Memory B cell (primary cell): ENCODE data around the gene AKNAD1.

Source experiments
- ATAC-seq: fragments of 150-1000 bp; cut with Tn5 transposase; 2 replicates; pipeline ENCODE4 v1.10.0; 2021; ENCODE audit warnings: low read depth, mild to moderate bottlenecking, moderate library complexity
- DNase-seq, 2 donors: peaks; one replicate each; pipeline ENCODE4 v3.0.0; 2022; ENCODE audit warnings: low spot score in 2 of 2
- H3K27ac Mint-ChIP-seq: one replicate; pipeline ENCODE4 v1.8.0; 2022; ENCODE audit warnings: mild to moderate bottlenecking, moderate library complexity, mixed read lengths
- H3K27me3 Mint-ChIP-seq: one replicate; pipeline ENCODE4 v1.8.0; 2022; ENCODE audit warnings: mixed read lengths
- H3K36me3 Mint-ChIP-seq: one replicate; pipeline ENCODE4 v1.8.0; 2022; ENCODE audit warnings: mild to moderate bottlenecking, mixed read lengths
- H3K4me1 Mint-ChIP-seq: one replicate; pipeline ENCODE4 v1.8.0; 2022; ENCODE audit warnings: mixed read lengths
- H3K4me3 Mint-ChIP-seq: one replicate; pipeline ENCODE4 v1.8.0; 2022; ENCODE audit warnings: mild to moderate bottlenecking, moderate library complexity, mixed read lengths
- H3K9me3 Mint-ChIP-seq: one replicate; pipeline ENCODE4 v1.8.0; 2022; ENCODE audit warnings: mixed read lengths

The AKNAD1 gene

DNA sequence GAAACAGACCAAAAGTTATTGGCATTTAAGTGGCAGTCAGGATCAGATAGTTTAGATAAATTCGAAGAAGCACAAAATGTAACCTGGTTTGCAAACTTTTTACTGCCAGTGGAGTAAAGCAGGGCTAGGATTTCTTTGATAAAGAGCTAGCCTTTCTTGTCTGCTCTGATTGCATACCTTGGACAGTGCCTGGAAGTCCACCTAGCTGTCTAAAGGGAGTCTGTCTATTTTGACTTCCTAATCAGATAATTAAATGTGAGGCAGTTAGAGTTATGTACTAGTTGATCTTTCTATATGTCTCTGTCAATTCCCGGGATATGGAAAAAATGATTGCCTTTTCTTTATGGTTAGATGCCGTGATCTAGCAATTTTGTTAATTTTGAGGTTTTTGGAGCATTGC lies 24.0 kb upstream of the AKNAD1 start:
- ATAC-seq (no peak), DNase-seq (no peak)
- Mint-ChIP-seq H3K27me3 (no peaks in the 10 kb centered on the region), H3K9me3 (no peaks in the 10 kb centered on the region), H3K4me3 (no peak overlapping the region), H3K27ac (no peak overlapping the region), H3K36me3 (no peaks in the 10 kb centered on the region), H3K4me1 (no peaks in the 10 kb centered on the region)

DNA sequence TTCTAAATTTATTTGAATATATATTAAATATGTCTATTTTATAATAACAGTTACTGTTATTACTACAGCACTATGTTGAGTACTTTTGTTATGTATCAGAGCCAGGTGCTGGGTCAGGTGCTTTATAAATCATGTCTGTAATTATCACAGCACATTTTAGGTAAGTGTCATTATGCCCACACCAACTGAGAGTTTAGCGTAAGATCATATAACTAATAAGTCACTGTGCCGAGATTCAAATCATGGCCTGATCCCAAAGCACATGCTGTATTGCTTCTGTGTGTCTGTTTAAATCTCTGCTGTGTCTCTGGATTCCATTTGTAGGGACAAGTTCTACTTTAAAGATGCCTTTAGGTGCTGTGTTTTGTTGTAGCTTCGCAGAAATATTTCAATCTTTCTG lies 21.8 kb upstream of the AKNAD1 start:
- no peak overlapping the region for H3K4me3 Mint-ChIP-seq
- ATAC-seq: no peak
- H3K9me3 Mint-ChIP-seq: no peaks in the 10 kb centered on the region
- no peaks in the 10 kb centered on the region for H3K4me1 Mint-ChIP-seq
- H3K27ac Mint-ChIP-seq: no peak overlapping the region
- no peak for DNase-seq
- H3K36me3 Mint-ChIP-seq: no peaks in the 10 kb centered on the region
- no peaks in the 10 kb centered on the region for H3K27me3 Mint-ChIP-seq

DNA sequence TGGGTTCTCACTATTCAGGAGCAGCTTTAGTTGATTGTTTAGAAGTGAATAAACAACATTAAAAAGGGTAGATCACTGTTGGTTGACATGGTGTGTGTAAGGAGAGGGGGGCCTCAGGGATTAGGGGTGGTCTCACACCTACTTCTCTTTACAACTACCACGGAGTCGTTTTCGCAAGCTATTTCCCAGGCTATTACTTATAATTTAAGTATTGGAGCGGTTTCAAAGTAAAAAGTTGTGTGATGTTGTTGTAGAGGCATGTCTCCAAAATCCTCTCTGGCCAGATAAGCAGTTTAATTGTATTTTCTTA lies 21.2 kb upstream of the AKNAD1 start:
- DNase-seq: no peak

DNA sequence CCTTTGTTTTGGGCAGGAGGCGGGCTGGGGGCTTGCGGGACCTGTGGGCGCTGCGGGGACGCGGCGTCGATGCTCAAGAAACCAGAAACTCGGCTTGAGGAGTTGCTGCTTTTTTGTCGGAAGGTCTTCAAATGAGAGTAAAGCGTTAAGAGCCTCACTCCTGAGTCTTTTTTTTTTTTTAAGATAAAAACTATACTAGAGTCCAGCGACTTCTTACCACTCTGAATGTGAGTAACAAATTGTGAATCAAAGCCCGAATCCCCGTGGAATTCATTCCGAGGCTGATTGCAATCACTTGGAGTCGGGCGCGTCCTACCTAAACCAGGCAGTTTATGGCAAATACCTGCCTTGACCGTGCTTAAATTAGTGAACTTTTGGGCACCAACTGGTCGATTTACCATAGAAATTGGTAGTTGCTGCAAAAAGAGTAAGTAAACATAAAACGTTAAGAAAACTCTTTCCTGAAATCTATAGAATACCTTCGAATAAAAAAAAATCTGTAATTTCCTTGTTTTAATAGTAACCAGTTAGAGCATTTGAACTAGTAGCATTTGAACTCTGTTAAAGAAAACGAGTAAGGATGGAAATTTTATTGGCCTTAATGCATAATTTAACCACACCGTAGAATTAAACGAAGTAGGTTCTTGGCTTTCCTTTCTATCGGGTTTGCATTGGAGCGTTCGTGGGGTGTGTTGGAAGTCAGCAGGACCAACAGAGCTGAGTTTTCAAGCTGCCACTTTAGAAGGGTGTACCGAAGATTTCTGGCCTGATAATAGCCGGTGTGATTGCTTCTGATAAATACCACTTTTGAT lies 20.7 kb upstream of the AKNAD1 start:
- H3K36me3 Mint-ChIP-seq: no peaks in the 10 kb centered on the region
- ATAC-seq (no peak), DNase-seq (no peak)
- no peaks in the 10 kb centered on the region for H3K9me3 Mint-ChIP-seq
- H3K4me3 Mint-ChIP-seq: peak overlapping the region; percentile 90
- no peaks in the 10 kb centered on the region for H3K4me1 Mint-ChIP-seq
- no peaks in the 10 kb centered on the region for H3K27me3 Mint-ChIP-seq
- no peak overlapping the region for H3K27ac Mint-ChIP-seq

More for the DNA sequence above, 21.2 kb upstream of the AKNAD1 start:
- H3K27ac Mint-ChIP-seq: no peak overlapping the region
- H3K4me1 Mint-ChIP-seq: no peaks in the 10 kb centered on the region
- ATAC-seq: no peak
- H3K4me3 Mint-ChIP-seq: peak overlapping the region; percentile 90
- no peaks in the 10 kb centered on the region for H3K9me3 Mint-ChIP-seq
- H3K36me3 Mint-ChIP-seq: no peaks in the 10 kb centered on the region
- H3K27me3 Mint-ChIP-seq: no peaks in the 10 kb centered on the region

DNA sequence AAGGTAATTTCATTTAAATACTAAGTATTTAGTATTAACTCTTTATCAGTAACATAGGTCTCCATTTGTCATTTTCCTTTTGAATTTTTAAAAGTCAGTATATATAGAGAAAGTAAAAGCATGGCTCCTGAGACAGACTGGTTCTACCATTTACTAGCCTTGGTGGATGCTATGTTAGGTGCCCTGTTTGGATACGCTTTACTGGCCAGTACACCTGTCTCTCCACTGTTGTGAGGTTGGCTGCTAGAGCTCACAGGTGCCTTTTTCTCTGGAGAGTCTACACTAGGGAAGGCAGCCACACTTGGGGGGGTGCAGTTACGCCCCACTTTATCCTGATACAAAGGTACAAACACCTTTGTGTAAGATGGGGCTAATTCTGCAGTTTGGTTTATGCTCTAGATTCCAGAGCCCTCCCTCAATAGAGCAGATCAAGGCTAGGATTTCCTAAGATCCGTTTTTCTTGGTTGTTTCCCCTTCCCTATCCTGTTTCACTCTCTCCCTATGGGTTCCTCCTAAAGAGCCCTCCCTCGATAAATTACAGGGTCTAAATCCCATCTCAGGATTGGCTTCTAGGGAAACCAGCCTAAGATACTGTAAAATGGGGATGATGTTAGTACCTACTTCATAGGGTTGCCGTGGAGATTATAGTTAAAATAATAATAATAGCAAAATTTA lies 14.3 kb upstream of the AKNAD1 start:
- no peak for DNase-seq
- H3K4me3 Mint-ChIP-seq: no peak overlapping the region
- ATAC-seq: no peak
- no peaks in the 10 kb centered on the region for H3K4me1 Mint-ChIP-seq
- no peaks in the 10 kb centered on the region for H3K9me3 Mint-ChIP-seq
- H3K27ac Mint-ChIP-seq: no peak overlapping the region
- H3K27me3 Mint-ChIP-seq: peaks cover 4% of the 10 kb centered on the region
- H3K36me3 Mint-ChIP-seq: no peaks in the 10 kb centered on the region

DNA sequence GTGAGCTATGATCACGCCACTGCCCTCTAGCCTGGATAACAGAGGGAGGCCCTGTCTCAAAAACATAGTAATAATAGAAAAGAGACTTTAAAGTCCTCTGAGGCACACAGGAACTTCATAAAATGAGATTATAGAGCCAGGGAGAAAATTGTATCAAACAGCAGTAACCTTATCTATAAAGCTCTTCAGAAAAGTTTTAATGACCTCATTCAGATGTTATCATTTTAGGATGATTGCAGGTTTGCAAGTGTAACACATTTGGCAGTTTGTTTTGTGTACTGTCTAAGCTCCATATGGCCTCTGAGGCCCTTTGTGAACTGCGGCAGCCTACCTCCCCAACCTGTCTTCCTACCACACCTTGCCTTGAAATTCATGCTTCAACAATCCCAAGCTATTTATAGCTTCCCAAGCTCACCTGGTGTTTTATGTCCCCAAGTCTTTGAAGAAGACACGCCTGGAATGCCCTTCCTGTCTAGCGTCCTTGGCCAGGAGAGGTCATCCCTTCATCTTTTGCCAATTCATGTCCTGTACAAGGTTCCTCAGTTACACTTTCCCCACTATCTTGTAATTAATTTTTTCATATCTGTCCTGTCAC lies 8.5 kb upstream of the AKNAD1 start:
- Mint-ChIP-seq H3K4me3 (no peak overlapping the region), H3K27me3 (peaks cover 7% of the 10 kb centered on the region), H3K9me3 (no peaks in the 10 kb centered on the region), H3K27ac (no peak overlapping the region), H3K36me3 (no peaks in the 10 kb centered on the region), H3K4me1 (peaks cover 17% of the 10 kb centered on the region)
- no peak for ATAC-seq
- DNase-seq: no peak

DNA sequence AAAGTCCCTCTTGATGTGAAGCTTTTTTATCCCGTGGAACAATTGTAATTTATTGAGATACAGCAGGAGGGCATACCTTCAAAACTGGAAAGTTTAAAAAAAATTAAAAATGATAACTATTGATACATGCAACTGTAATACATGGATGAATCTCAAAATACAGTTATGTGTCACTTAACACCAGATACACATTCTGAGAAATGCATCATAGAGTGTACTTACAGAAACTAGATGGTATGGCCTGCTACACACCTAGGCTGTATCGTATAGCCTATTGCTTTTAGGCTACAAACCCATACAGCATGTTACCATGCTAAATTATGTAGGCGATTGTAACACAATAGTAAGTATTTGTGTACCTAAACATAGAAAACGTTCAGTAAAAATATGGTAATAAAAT lies 7.1 kb upstream of the AKNAD1 start:
- no peaks in the 10 kb centered on the region for H3K36me3 Mint-ChIP-seq
- no peak overlapping the region for H3K4me3 Mint-ChIP-seq
- peaks cover 7% of the 10 kb centered on the region for H3K27me3 Mint-ChIP-seq
- H3K27ac Mint-ChIP-seq: peak overlapping the region; percentile 88
- DNase-seq: no peak
- H3K4me1 Mint-ChIP-seq: peaks cover 17% of the 10 kb centered on the region
- no peak for ATAC-seq
- H3K9me3 Mint-ChIP-seq: no peaks in the 10 kb centered on the region

DNA sequence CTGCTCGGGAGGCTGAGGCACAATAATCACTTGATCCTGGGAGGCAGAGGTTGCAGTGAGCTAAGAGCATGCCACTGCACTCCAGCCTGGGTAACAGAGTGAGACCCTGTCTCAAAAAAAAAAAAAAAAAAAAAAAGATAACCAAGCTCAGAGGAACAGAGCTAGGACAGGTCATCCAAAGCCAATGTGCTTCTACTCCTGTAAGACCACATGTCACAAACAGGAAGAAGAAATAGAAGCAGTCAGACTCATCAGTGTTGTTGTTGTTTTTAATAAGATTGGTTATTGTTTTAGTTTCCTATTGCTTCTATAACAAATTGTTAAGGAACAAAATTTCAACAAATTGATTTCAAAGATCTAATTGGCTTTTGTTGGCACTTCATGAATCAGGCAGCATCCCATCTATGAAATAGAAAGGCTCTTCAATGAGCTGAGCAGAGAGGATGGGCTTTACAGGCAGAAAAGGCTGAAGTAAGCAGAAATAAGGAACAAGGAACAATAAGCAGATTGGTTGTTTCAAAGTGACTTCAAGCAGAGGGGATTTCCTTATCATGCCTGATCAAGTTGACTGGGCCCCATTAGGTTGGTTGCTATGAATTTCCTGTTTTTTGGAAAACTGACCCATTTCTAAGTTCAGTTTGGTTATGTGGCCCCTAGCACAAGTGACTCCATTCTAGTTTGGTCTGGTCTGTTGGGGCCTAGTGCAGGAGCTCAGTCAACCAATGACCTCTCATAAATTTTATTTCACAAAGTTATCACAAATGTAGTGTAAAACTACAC lies 6.0 kb upstream of the AKNAD1 start:
- Mint-ChIP-seq H3K27me3 (peaks cover 9% of the 10 kb centered on the region), H3K4me3 (no peak overlapping the region), H3K27ac (peak overlapping the region; percentile 88), H3K4me1 (peaks cover 17% of the 10 kb centered on the region), H3K9me3 (no peaks in the 10 kb centered on the region), H3K36me3 (no peaks in the 10 kb centered on the region)
- DNase-seq: peak in 1 of 2 donors; percentile 28
- peak; percentile 98 for ATAC-seq

DNA sequence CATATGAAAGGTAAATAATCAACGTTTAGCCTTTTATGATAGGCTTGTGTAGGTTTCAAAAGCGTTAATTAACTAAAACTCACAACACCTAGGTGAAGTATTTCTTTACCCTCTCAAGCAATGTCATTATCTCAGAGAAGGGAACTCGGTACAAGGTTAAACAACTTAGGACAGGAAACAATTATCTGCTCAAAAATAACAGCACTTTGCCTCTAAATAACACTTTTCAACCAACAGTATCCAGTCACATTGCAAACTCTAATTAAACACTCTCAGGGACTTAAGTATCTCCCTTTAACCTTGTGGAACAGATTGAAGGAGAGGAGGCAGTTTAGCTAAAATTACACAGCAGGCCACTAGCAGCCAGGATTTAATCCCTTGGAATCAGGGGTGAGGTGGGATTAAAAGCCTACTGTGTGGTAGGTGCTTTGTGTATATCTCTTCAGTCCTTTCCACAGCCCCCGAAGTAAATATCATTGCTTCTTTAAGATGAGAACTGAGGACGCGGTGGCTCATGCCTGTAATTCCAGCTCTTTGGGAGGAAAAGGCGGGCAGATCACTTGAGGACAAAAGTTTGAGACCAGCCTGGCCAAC lies 5.2 kb upstream of the AKNAD1 start:
- Mint-ChIP-seq H3K9me3 (no peaks in the 10 kb centered on the region), H3K27ac (peak overlapping the region; percentile 88)

DNA sequence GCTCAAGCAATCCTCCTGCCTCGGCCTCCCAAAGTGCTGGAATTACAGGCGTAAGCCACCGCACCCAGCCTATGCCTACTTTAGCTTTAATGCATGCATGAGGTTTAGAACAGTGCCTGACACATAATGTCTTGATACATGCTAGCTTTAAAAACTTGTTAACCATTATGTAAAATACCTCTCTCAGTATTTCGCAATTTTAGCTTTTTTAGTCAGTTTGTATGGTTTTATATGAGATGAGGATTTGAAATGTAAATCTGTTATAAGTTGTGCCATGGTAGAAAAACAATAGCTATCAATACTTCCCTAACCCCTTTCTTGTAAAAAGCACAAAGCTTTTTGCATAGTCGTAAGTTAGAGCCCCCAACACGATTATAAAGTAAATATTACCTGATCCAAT lies 4.7 kb upstream of the AKNAD1 start:
- H3K4me3 Mint-ChIP-seq: no peak overlapping the region
- ATAC-seq: no peak
- H3K9me3 Mint-ChIP-seq: no peaks in the 10 kb centered on the region
- H3K27me3 Mint-ChIP-seq: peaks cover 7% of the 10 kb centered on the region
- DNase-seq: no peak
- peaks cover under 1% of the 10 kb centered on the region for H3K36me3 Mint-ChIP-seq
- peaks cover 17% of the 10 kb centered on the region for H3K4me1 Mint-ChIP-seq
- H3K27ac Mint-ChIP-seq: no peak overlapping the region

More for the DNA sequence above, 5.2 kb upstream of the AKNAD1 start:
- H3K4me3 Mint-ChIP-seq: no peak overlapping the region
- no peaks in the 10 kb centered on the region for H3K36me3 Mint-ChIP-seq
- no peak for ATAC-seq
- DNase-seq: no peak
- peaks cover 9% of the 10 kb centered on the region for H3K27me3 Mint-ChIP-seq
- H3K4me1 Mint-ChIP-seq: peaks cover 17% of the 10 kb centered on the region

DNA sequence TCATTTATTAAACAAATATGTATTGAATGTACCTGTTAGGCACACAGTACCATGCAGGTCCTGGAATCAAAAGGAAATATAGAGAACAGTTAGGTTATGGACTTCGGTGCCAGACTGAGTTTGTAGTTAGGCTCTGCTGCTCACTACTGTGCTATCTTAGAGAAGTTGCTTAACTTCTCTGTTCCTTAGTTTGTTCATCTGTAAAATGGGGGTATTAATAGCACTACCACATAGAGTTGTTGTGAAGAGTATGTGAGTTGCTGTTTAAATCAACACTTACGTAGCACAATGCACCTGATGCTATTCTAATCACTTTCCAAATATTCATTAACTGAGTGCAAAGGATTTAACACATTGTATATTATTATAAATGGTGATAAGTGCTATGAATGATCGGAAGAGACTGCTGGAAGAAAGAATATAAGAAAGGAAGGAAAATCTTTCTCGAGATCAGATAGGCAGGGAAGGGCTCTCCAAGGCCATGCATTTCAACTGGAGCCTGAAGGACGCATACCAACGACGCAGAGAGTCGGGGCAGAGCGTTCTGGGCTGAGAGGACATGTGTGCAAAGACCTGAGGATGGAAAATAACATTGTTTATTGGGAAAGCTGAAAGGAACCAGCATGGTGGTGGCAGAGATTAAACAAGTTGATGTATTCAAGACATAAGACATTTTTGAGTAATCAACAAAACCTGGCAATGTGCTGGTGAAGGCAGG lies 3.5 kb upstream of the AKNAD1 start:
- H3K9me3 Mint-ChIP-seq: no peaks in the 10 kb centered on the region
- H3K36me3 Mint-ChIP-seq: peaks cover 1% of the 10 kb centered on the region
- peaks cover 5% of the 10 kb centered on the region for H3K27me3 Mint-ChIP-seq
- ATAC-seq (no peak), DNase-seq (no peak)
- no peak overlapping the region for H3K4me3 Mint-ChIP-seq
- no peak overlapping the region for H3K27ac Mint-ChIP-seq
- peaks cover 13% of the 10 kb centered on the region for H3K4me1 Mint-ChIP-seq

DNA sequence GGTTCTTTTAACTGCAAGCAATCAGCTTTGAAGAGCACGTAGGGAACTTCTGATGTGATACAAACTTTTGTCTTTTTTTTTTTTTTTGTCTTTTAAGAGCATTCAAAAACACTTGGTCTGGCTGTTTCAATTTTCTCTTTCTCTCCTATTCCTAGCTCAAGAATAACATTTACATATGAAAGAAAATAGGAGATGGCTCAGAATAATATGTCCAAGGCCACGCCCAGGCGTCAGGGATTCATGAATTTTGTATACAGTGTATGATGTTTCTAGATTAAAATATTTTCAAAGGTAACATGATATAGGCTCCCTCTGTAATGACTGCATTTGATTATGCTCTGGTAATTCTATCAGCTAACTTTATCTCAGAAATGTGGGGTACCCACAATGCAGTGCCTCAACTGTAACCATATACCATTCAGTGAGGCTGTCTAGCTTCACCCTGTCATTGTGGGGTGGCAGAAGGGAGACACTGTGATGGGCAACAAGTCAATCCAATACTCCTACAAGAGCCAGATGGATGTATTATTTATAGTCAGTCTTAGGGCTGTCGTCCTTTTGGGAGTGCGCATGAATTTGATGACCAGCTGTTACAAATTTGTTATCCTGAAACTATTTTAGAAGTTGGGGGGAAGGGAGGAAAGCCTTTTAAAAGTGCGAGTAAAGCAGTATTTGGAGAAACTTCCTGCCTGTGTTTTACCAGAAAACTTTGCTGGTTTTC lies 1.5 kb upstream of the AKNAD1 start:
- no peak overlapping the region for H3K4me3 Mint-ChIP-seq

More for the DNA sequence above, 1.5 kb upstream of the AKNAD1 start:
- peaks cover 1% of the 10 kb centered on the region for H3K36me3 Mint-ChIP-seq
- H3K27ac Mint-ChIP-seq: no peak overlapping the region
- H3K9me3 Mint-ChIP-seq: no peaks in the 10 kb centered on the region
- H3K27me3 Mint-ChIP-seq: peaks cover 8% of the 10 kb centered on the region
- no peak for DNase-seq
- peaks cover 10% of the 10 kb centered on the region for H3K4me1 Mint-ChIP-seq
- ATAC-seq: no peak
